ENCODE measurements around the gene MUTYH. TPM values are rescaled to one million over a fixed set of nuclear protein-coding genes. Genes with fewer than 3 reads are reported as not detected.
A peak's percentile ranks its signal among the peaks of the same experiment; 100 is the strongest.

Gene MUTYH
- total and polyA plus RNA-seq, 11 donors = 4.4 to 11.9 (median 7.0) TPM

- intact Hi-C loops (cut with DNase I) = loop anchor here in 4 of 10 donors (10.0 kb wide), 3 partner anchors 502 to 532 kb away; partner anchors contain the start of genes BEST4 (in 2 of the 4), BTBD19 (in 1 of the 4), DYNLT4 (in 1 of the 4) and PLK3 (in 1 of the 4)
- DNase-seq (no peak), ATAC-seq (no peak)
- H3K27ac ChIP-seq = no peak overlapping the region
- TF ChIP-seq POLR2A (IDR thresholded peaks at IDR 0.05) = no peak
- TF ChIP-seq, protein P1, sequence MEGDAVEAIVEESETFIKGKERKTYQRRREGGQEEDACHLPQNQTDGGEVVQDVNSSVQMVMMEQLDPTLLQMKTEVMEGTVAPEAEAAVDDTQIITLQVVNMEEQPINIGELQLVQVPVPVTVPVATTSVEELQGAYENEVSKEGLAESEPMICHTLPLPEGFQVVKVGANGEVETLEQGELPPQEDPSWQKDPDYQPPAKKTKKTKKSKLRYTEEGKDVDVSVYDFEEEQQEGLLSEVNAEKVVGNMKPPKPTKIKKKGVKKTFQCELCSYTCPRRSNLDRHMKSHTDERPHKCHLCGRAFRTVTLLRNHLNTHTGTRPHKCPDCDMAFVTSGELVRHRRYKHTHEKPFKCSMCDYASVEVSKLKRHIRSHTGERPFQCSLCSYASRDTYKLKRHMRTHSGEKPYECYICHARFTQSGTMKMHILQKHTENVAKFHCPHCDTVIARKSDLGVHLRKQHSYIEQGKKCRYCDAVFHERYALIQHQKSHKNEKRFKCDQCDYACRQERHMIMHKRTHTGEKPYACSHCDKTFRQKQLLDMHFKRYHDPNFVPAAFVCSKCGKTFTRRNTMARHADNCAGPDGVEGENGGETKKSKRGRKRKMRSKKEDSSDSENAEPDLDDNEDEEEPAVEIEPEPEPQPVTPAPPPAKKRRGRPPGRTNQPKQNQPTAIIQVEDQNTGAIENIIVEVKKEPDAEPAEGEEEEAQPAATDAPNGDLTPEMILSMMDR (IDR thresholded peaks at IDR 0.05) = no peak
- peaks cover 0 to 17% (median 14%) of the 10 kb centered on the region in 12 donors for H3K4me1 ChIP-seq
- WGBS, 4 donors = 68 to 78% (median 76%) methylated on average over 3 of the region's 3 CpGs
- no peak overlapping the region for H3K4me3 ChIP-seq
- no peaks in the 10 kb centered on the region for H3K27me3 ChIP-seq
- H3K36me3 ChIP-seq = no peaks in the 10 kb centered on the region
- H3K9me3 ChIP-seq = no peaks in the 10 kb centered on the region
Measured at GRCh38 chr1:45306905-45307304, 33.3 kb downstream of the MUTYH start.

- no peaks in the 10 kb centered on the region for H3K9me3 ChIP-seq
- peaks cover 0 to 17% (median 14%) of the 10 kb centered on the region in 12 donors for H3K4me1 ChIP-seq
- H3K27me3 ChIP-seq = no peaks in the 10 kb centered on the region
- ATAC-seq (no peak), DNase-seq (no peak)
- no peak overlapping the region for H3K27ac ChIP-seq
- no peak overlapping the region for H3K4me3 ChIP-seq
- no peak for TF ChIP-seq POLR2A (IDR thresholded peaks at IDR 0.05)
- TF ChIP-seq, protein P1 (IDR thresholded peaks at IDR 0.05) = no peak
- WGBS, 4 donors = 49 to 58% (median 54%) methylated on average over 8 of the region's 8 CpGs
- intact Hi-C loops (cut with DNase I) = loop anchor here in 4 of 10 donors (10.0 kb wide), 3 partner anchors 502 to 532 kb away; partner anchors contain the start of genes BEST4 (in 2 of the 4), BTBD19 (in 1 of the 4), DYNLT4 (in 1 of the 4) and PLK3 (in 1 of the 4)
- no peaks in the 10 kb centered on the region for H3K36me3 ChIP-seq
Measured at GRCh38 chr1:45306319-45306718, 33.9 kb downstream of the MUTYH start.

DNA sequence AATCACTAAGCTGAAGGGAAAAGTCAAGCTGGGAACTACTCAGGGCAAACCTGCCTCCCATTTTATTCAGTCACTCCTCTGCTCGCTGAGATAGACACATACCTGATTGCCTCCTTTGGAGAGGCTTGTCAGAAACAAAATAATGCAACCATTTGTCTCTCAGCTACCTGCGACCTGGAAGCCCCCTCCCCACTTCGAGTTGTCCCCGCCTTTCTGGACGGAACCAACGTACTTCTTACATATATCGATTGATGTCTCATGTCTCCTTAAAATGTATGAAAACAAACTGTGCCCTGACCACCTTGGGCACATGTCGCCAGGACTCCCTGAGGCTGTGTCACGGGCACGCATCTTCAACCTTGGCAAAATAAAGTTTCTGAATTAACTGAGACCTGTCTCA is 35.0 kb downstream of the MUTYH start:
- intact Hi-C loops (cut with DNase I) = loop anchor here in 4 of 10 donors (2.0 to 10.0 kb wide), 4 partner anchors 500 to 574 kb away; partner anchors contain the start of genes BEST4 (in 2 of the 4), BTBD19 (in 1 of the 4), DYNLT4 (in 1 of the 4) and PLK3 (in 1 of the 4)
- no peak for DNase-seq
- 84 to 91% (median 90%) methylated on average over 10 of the region's 10 CpGs for whole genome bisulfite sequencing, 4 donors
- Histone ChIP-seq H3K27me3 (no peaks in the 10 kb centered on the region), H3K4me3 (no peak overlapping the region), H3K36me3 (no peaks in the 10 kb centered on the region), H3K9me3 (no peaks in the 10 kb centered on the region), H3K4me1 (peaks cover 0 to 17% (median 14%) of the 10 kb centered on the region in 12 donors), H3K27ac (no peak overlapping the region)
- TF ChIP-seq, protein P1 (IDR thresholded peaks at IDR 0.05) = no peak
- TF ChIP-seq POLR2A (IDR thresholded peaks at IDR 0.05) = no peak
- no peak for ATAC-seq

DNA sequence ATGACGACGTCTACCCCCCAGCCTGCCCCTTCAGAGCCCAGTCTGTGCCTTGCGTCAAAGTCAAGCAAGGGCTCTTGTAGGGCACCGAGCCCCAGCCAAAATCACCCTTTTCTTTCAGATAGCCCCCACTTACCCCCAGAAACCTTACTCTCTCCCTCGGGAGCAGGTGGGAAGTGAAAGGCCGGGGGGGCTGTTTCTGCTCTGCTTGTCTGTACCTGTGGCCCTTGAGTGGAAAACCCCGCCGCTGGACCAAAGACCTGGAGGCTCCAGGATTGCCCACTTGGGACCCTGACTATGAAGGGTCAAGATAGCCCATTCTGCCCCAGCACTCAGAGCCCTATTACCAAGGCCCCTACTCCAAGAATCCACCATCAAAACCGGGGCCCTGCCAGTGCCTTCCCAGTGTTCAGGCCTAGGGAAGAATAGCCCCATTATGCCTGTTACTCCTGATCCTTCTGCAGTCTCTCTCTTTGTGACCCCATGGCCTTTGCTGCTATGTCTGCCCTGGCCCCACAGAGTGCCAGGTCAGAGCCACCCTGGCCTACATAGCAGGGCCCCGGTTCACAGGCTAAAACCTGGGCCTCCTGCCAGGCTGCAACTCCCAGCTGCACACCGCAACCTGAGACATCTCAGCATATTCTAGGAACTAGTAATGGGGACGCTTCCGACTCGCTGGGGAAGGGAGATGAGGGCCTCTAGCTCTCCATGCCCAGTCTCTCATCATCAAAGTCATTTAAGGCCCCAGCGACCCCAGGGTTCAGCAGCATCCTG is 35.7 kb downstream of the MUTYH start:
- WGBS, 4 donors = 42 to 54% (median 48%) methylated on average over 11 to 15 of the region's 15 CpGs
- Histone ChIP-seq H3K36me3 (no peaks in the 10 kb centered on the region), H3K4me3 (peak overlapping the region; percentile 57 to 89 (median 71)), H3K27me3 (no peaks in the 10 kb centered on the region), H3K27ac (peak overlapping the region; percentile 76 to 98 (median 92)), H3K4me1 (peaks cover 0 to 17% (median 14%) of the 10 kb centered on the region in 12 donors), H3K9me3 (no peaks in the 10 kb centered on the region)
- DNase-seq (peak in 2 of 5 donors; percentile 36 to 39), ATAC-seq (peak in 1 of 4 donors; percentile 3)
- intact Hi-C loops (cut with DNase I) = loop anchor here in 8 of 10 donors (2.0 to 10.0 kb wide), 10 partner anchors 33 to 574 kb away; partner anchors contain the start of genes BEST4 (in 4 of the 8), RNU5D-1 (in 2 of the 8), BTBD19 (in 1 of the 8) and DYNLT4 (in 1 of the 8)
- no peak for TF ChIP-seq POLR2A (IDR thresholded peaks at IDR 0.05)
- TF ChIP-seq, protein P1 (IDR thresholded peaks at IDR 0.05) = no peak
